Endothelial cell of umbilical vein (primary cell): ENCODE data around the gene SSC5D. TPM values are rescaled to one million over a fixed set of nuclear protein-coding genes. Genes with fewer than 3 reads are reported as not detected.

ENCODE experiments used
- BruUV-seq: library from RNA; stranded (reverse); fragments of 400-500 nt; replicated peaks from 2 replicates; lab custom pipeline; 2021; lab: Mats Ljungman, UMichigan
- CTCF ChIA-PET: fragments of 300-600, 350-600 bp; sonication (Branson Sonifier 250); formaldehyde crosslinking; loops from one replicate; lab custom pipeline; 2021; ENCODE audit warnings: antibody characterized with exemption, inconsistent platforms; lab: Charles Lee
- POLR2A ChIA-PET: fragments of 300-600, 350-600 bp; sonication (Branson Sonifier 250); formaldehyde crosslinking; loops from one replicate; lab custom pipeline; 2021; ENCODE audit warnings: antibody characterized with exemption, inconsistent platforms; lab: Charles Lee
- DNase-seq: peaks from one replicate; pipeline ENCODE4 v3.0.0-alpha.2; 2011; ENCODE audit warnings: low read depth, low spot score
- FAIRE-seq: peaks from 2 replicates; lab custom pipeline; 2011; peaks lifted over from hg19 to GRCh38; lab: Jason Lieb, UNC
- H2AFZ ChIP-seq: 2 replicates; pipeline ENCODE4 v1.6.0; 2012; ENCODE audit warnings: low read depth, low read length, control low read depth, inconsistent platforms
- H3K27ac ChIP-seq: 2 replicates; pipeline ENCODE4 v1.5.1; 2011; ENCODE audit warnings: low read depth, mild to moderate bottlenecking, control low read depth, low read length, moderate library complexity; ENCODE audit not compliant: insufficient read depth
- H3K27me3 ChIP-seq, 2 experiments: 2 replicates each; pipeline versions ENCODE4 v1.6.0 to v1.6.1; 2011; ENCODE audit warnings: low read length in 2 of 2, mixed read lengths in 1 of 2; ENCODE audit not compliant: control insufficient read depth in 2 of 2, insufficient read depth in 2 of 2
- H3K36me3 ChIP-seq, 2 experiments: 2 replicates in 1 of 2; 3 replicates in 1 of 2; pipeline ENCODE4 v1.5.1; 2011; ENCODE audit warnings: low read length in 2 of 2, mild to moderate bottlenecking in 1 of 2, moderate library complexity in 1 of 2; ENCODE audit not compliant: control insufficient read depth in 2 of 2, insufficient read depth in 2 of 2; ENCODE audit errors: extremely low read depth in 1 of 2
- H3K4me1 ChIP-seq: 3 replicates; pipeline ENCODE4 v1.5.1; 2011; ENCODE audit warnings: mild to moderate bottlenecking, low read length; ENCODE audit not compliant: control insufficient read depth, insufficient read depth; ENCODE audit errors: extremely low read depth
- H3K4me2 ChIP-seq: 2 replicates; pipeline ENCODE4 v1.6.1; 2011; ENCODE audit warnings: low read length, control low read depth, mixed read lengths; ENCODE audit not compliant: insufficient read depth
- H3K4me3 ChIP-seq, 3 experiments: fragments of 200-600 bp in 1 of 3; sonication (generic), shearing (Covaris generic) in 1 of 3; replicated peaks in 1 of 3; 2 replicates each; pipeline ENCODE4 v1.5.1; 2011 to 2016; ENCODE audit warnings: control low read depth in 3 of 3, low read length in 3 of 3, mild to moderate bottlenecking in 2 of 3, inconsistent platforms in 1 of 3, low read depth in 1 of 3, moderate library complexity in 1 of 3; ENCODE audit not compliant: insufficient read depth in 1 of 3
- H3K79me2 ChIP-seq: 2 replicates; pipeline ENCODE4 v1.6.0; 2012; ENCODE audit warnings: low read length, inconsistent platforms; ENCODE audit not compliant: control insufficient read depth, insufficient read depth
- H3K9ac ChIP-seq: replicated peaks from 2 replicates; pipeline ENCODE3; 2011; ENCODE audit warnings: low read length, control low read depth; ENCODE audit not compliant: insufficient read depth; ENCODE audit errors: extremely low read depth
- H3K9me1 ChIP-seq: replicated peaks from 3 replicates; pipeline ENCODE4 v1.6.0; 2011; ENCODE audit warnings: mild to moderate bottlenecking, low read length; ENCODE audit not compliant: control insufficient read depth, insufficient read depth; ENCODE audit errors: extremely low read depth
- H3K9me3 ChIP-seq: replicated peaks from 2 replicates; pipeline ENCODE4 v1.5.1; 2012; ENCODE audit warnings: low read length, inconsistent platforms; ENCODE audit not compliant: control insufficient read depth, insufficient read depth
- H4K20me1 ChIP-seq: replicated peaks from 2 replicates; pipeline ENCODE3; 2011; ENCODE audit warnings: mild to moderate bottlenecking, low read length; ENCODE audit not compliant: control insufficient read depth, insufficient read depth; ENCODE audit errors: extremely low read depth
- EZH2 ChIP-seq: IDR thresholded peaks from 2 replicates; pipeline ENCODE4 v1.6.1; 2012; ENCODE audit warnings: borderline replicate concordance, low read depth, mild to moderate bottlenecking, moderate library complexity, low read length, inconsistent platforms; ENCODE audit not compliant: severe bottlenecking
- FOS ChIP-seq: IDR thresholded peaks from 2 replicates; pipeline ENCODE4 v1.6.1; 2011; ENCODE audit warnings: mild to moderate bottlenecking, low read length, moderate library complexity, borderline replicate concordance; ENCODE audit not compliant: insufficient read depth
- GATA2 ChIP-seq: IDR thresholded peaks from 2 replicates; pipeline ENCODE4 v1.7.0; 2011; ENCODE audit warnings: low read depth, mild to moderate bottlenecking, moderate library complexity, mixed read lengths, low read length; ENCODE audit not compliant: insufficient read length, insufficient read depth
- JUN ChIP-seq: IDR thresholded peaks from 2 replicates; pipeline ENCODE4 v1.6.1; 2011; ENCODE audit warnings: borderline replicate concordance, low read depth; ENCODE audit not compliant: insufficient read length, insufficient read depth
- MYC ChIP-seq: IDR thresholded peaks from one replicate; pipeline ENCODE4 v1.6.1; 2011; ENCODE audit warnings: mild to moderate bottlenecking, low read depth, low read length
- POLR2A ChIP-seq: IDR thresholded peaks from 2 replicates; pipeline ENCODE4 v1.6.1; 2012; ENCODE audit warnings: low read depth, mild to moderate bottlenecking, control low read depth, low read length
- POLR2AphosphoS5 ChIP-seq: IDR thresholded peaks from 2 replicates; pipeline ENCODE4 v1.6.1; 2012; ENCODE audit warnings: low read depth, mild to moderate bottlenecking, control low read depth, low read length, moderate library complexity; ENCODE audit not compliant: insufficient read depth
- dilution Hi-C: fragments of 300-500 bp; cut with MboI; formaldehyde crosslinking; loops from one replicate; pipeline ENCODE4 v1.15.0; 2019; ENCODE audit warnings: low sequenced_read_pairs; ENCODE audit not compliant: extremely low pct_ligation_motif_present
- intact Hi-C: fragments of 100-400 bp; cut with micrococcal nuclease; formaldehyde crosslinking; loops from one replicate; pipeline ENCODE4 v1.10.0; 2022
- polyA plus RNA-seq, 4 experiments: library from polyadenylated mRNA; depleted of rRNA in 3 of 4; stranded (reverse) in 3 of 4; unstranded in 1 of 4; fragments of >200 nt; gene quantifications; 2 replicates each; pipeline versions ENCODE4 v1.2.1 to v1.2.3, GENCODE V29; 2011 to 2012; ENCODE audit warnings: missing spikeins in 1 of 4
- total RNA-seq: library from RNA; stranded (reverse); gene quantifications from 2 replicates; pipeline ENCODE4 v1.2.3, GENCODE V29; 2021
- TF ChIP-seq, protein P1 (sequence below): IDR thresholded peaks from 2 replicates; pipeline ENCODE4 v1.6.1; 2011; ENCODE audit not compliant: insufficient read depth, insufficient read length
- TF ChIP-seq, protein P2 (sequence below), 2 donors: IDR thresholded peaks; 1 replicate in 1 of 2; 2 replicates in 1 of 2; pipeline ENCODE4 v1.5.1; 2011; ENCODE audit warnings: low read length in 2 of 2, mild to moderate bottlenecking in 2 of 2, moderate library complexity in 2 of 2, control low read depth in 1 of 2, inconsistent platforms in 1 of 2, low read depth in 1 of 2; ENCODE audit not compliant: insufficient read depth in 1 of 2; ENCODE audit errors: extremely low read depth in 1 of 2

The SSC5D gene
- total and polyA plus RNA-seq, 2 donors (not counting 3 experiments of a cell fraction or from before 2014, with no cell fraction given): 0.47 to 1.3 TPM

DNA sequence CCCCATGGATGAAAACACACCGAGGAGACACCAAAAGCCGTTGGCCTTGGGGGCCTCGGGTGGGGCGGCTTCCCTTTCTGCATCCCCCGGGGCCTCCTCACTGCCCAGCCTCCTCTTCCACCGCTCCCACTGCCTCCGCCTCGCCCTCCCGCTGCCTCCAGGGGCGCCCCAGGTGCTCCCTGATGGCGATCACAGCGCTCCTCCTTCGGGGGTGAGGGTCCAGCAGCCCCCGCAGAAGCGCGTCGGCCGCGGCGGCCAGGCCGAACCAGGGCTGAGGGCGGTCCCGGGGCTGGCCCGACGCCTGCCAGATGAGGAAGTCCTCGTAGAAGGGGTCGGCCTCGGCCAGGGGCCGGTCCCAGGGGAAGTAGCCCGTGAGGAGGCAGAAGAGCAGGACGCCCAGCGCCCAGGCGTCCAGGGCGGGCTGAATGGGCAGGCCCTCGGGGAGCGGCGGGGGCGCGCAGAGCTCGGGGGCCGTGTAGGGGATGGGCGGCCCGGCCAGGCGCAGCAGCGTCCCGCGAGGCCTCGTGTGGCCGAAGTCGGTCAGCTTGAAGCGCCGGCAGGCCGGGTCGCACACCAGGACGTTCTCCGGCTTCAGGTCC is 41.5 kb downstream of the SSC5D start:
- H3K79me2 ChIP-seq: no peaks in the 10 kb centered on the region
- TF ChIP-seq FOS: no peak
- TF ChIP-seq JUN: no peak
- TF ChIP-seq MYC: no peak
- TF ChIP-seq POLR2AphosphoS5: no peak
- no peak for TF ChIP-seq POLR2A
- no peak for TF ChIP-seq GATA2
- TF ChIP-seq, protein P1, sequence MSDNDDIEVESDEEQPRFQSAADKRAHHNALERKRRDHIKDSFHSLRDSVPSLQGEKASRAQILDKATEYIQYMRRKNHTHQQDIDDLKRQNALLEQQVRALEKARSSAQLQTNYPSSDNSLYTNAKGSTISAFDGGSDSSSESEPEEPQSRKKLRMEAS: no peak
- no peak for TF ChIP-seq EZH2
- H3K27me3 ChIP-seq: no peaks in the 10 kb centered on the region
- H3K4me3 ChIP-seq: no peak overlapping the region
- ChIA-PET CTCF (no interaction called here), POLR2A (no interaction called here)
- no peak for DNase-seq
- no peaks in the 10 kb centered on the region for H4K20me1 ChIP-seq
- dilution Hi-C loops (no loop called here), intact Hi-C loops (no loop called here)
- H3K9me3 ChIP-seq: no peaks in the 10 kb centered on the region
- H3K36me3 ChIP-seq: no peaks in the 10 kb centered on the region
- H3K9me1 ChIP-seq: no peaks in the 10 kb centered on the region
- no peak for FAIRE-seq
- no TSS peak for BruUV-seq
- no peak overlapping the region for H2AFZ ChIP-seq
- H3K9ac ChIP-seq: no peak overlapping the region
- H3K27ac ChIP-seq: no peak overlapping the region
- no peaks in the 10 kb centered on the region for H3K4me1 ChIP-seq
- no peak overlapping the region for H3K4me2 ChIP-seq

DNA sequence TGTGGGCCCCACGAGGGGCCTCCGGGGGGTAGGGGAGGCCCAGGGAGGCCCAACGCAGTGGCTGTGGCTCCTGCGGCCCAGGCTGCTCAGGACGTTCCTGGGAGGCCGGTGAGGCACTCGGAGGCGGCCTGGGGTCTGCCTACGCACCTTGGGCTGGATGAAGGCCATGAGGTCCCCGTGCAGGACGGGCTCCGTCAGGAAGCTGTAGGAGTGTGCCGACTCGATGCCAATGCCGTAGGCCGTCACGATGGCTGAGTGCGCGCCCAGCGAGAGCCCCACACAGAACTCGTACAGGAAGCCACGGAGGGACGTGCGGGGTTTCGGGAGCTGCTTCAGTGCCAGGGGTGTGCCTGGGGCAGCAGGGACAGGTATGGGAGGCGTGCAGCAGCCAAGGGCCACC is 42.8 kb downstream of the SSC5D start:
- no peaks in the 10 kb centered on the region for H3K36me3 ChIP-seq
- H3K4me3 ChIP-seq: no peak overlapping the region
- POLR2A ChIA-PET: no interaction called here
- H3K9me3 ChIP-seq: no peaks in the 10 kb centered on the region
- no peaks in the 10 kb centered on the region for H3K4me1 ChIP-seq
- no peak overlapping the region for H3K4me2 ChIP-seq
- no peak for FAIRE-seq
- dilution Hi-C loops (no loop called here), intact Hi-C loops (no loop called here)
- H3K27me3 ChIP-seq: no peaks in the 10 kb centered on the region
- no peaks in the 10 kb centered on the region for H3K9me1 ChIP-seq
- no peaks in the 10 kb centered on the region for H4K20me1 ChIP-seq
- CTCF ChIA-PET: interaction anchor here (1.4 kb wide), 1 partner anchor 14 kb away, joined by 3 read pairs; the partner anchor contains the start of gene SBK3
- H3K9ac ChIP-seq: no peak overlapping the region
- no peak overlapping the region for H2AFZ ChIP-seq
- H3K79me2 ChIP-seq: no peaks in the 10 kb centered on the region
- DNase-seq: no peak
- TF ChIP-seq EZH2: no peak
- TF ChIP-seq, protein P2, sequence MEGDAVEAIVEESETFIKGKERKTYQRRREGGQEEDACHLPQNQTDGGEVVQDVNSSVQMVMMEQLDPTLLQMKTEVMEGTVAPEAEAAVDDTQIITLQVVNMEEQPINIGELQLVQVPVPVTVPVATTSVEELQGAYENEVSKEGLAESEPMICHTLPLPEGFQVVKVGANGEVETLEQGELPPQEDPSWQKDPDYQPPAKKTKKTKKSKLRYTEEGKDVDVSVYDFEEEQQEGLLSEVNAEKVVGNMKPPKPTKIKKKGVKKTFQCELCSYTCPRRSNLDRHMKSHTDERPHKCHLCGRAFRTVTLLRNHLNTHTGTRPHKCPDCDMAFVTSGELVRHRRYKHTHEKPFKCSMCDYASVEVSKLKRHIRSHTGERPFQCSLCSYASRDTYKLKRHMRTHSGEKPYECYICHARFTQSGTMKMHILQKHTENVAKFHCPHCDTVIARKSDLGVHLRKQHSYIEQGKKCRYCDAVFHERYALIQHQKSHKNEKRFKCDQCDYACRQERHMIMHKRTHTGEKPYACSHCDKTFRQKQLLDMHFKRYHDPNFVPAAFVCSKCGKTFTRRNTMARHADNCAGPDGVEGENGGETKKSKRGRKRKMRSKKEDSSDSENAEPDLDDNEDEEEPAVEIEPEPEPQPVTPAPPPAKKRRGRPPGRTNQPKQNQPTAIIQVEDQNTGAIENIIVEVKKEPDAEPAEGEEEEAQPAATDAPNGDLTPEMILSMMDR (IDR thresholded peaks at IDR 0.05; ENCODE audit: extremely low read depth in 1 of 2, insufficient read depth in 1 of 2, low read depth in 1 of 2, low read length in 2 of 2): no peak
- no peak for TF ChIP-seq MYC
- no peak for TF ChIP-seq POLR2AphosphoS5
- no peak for TF ChIP-seq JUN
- TF ChIP-seq POLR2A: no peak
- TF ChIP-seq FOS: no peak
- no peak for TF ChIP-seq GATA2
- TF ChIP-seq, protein P1: no peak
- no peak overlapping the region for H3K27ac ChIP-seq
- no TSS peak for BruUV-seq
